H1 (cell line): ENCODE results near the gene C1QTNF1. TPM values are rescaled to one million over a fixed set of nuclear protein-coding genes. Genes with fewer than 3 reads are reported as not detected.

Source experiments
- CHD7 ChIP-seq: fragments of 300-600 bp; sonication (generic); IDR thresholded peaks from 2 replicates; pipeline ENCODE4 v1.7.1; 2012; ENCODE audit warnings: low read length, moderate library complexity, mild to moderate bottlenecking, inconsistent platforms; ENCODE audit not compliant: insufficient replicate concordance
- SUZ12 ChIP-seq: fragments of 200-600 bp; sonication (generic); IDR thresholded peaks from 2 replicates; pipeline ENCODE4 v1.6.1; 2012; ENCODE audit warnings: mild to moderate bottlenecking, inconsistent platforms, low read length, moderate library complexity, mixed read lengths
- polyA plus RNA-seq, 7 experiments: library from polyadenylated mRNA; depleted of rRNA in 3 of 7; stranded (reverse) in 5 of 7; unstranded in 2 of 7; fragments of >200 nt in 5 of 7; fragments of 200-250 nt in 2 of 7; gene quantifications; 1 replicate in 5 of 7; 2 replicates in 1 of 7; 4 replicates in 1 of 7; pipeline versions ENCODE4 v1.2.1 to v1.2.3, GENCODE V29; 2011 to 2013; ENCODE audit warnings: missing spikeins in 2 of 7, mixed read lengths in 2 of 7
- total RNA-seq: library from RNA; stranded (reverse); fragmentation: NEBNext Ultra II Directional; extraction: Animal tissue kit (Norgen Biotek cat#: 25700); gene quantifications from 2 replicates; pipeline ENCODE4 v1.2.1, GENCODE V29; 2021

Gene C1QTNF1
- total and polyA plus RNA-seq, 2 of the 8 experiments (the other 6 are each of a cell fraction or from before 2014, with no cell fraction given), result 1.5 to 2.5 TPM

- TF ChIP-seq CHD7 (no peak), SUZ12 (no peak)
- TF ChIP-seq, all 59 proteins: peak for 0
These were observed 46.4 kb upstream of the C1QTNF1 start (continued) for GRCh38 chr17:78977681-78977943.
